ENCODE measurements around the gene LRRC72. TPM values are rescaled to one million over a fixed set of nuclear protein-coding genes. Genes with fewer than 3 reads are reported as not detected.
"Not testable (repeated sequence)": the region's sequence is repeated elsewhere in the genome, so short reads cannot be mapped to it uniquely, and the experiment has no call there.

The LRRC72 gene
- total RNA-seq, 1 experiment from 2014 or later, result not detected

DNA sequence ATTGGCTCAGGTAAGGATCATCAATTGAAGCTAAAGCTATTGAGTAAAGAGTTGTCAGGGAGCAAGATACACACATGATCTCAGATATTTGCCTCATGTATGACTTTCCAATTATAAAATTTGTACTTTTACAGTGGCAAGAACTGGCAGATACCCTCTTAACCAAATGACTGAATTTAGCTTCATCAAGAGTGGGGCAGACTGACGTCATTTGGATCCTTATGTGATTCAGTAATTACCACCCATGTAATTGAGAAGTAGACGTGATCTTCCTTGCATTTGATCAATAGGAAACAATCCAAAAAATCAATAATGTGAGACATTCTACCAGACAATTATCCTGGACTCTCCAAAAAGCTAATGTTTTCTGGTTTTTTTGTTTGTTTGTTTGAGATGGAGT, 8.9 kb downstream of the LRRC72 start:
- POLR2A ChIA-PET, result no interaction called here
- intact Hi-C loops (cut with micrococcal nuclease), result no loop called here
- Mint-ChIP-seq H3K9me3 (ENCODE audit: unreplicated experiment) (no peaks in the 10 kb centered on the region), H3K4me1 (ENCODE audit: insufficient read depth, unreplicated experiment) (no peaks in the 10 kb centered on the region), H3K27me3 (ENCODE audit: insufficient read depth, unreplicated experiment) (peaks cover 15% of the 10 kb centered on the region), H3K27ac (ENCODE audit: low read depth, unreplicated experiment) (no peak overlapping the region), H3K4me3 (ENCODE audit: unreplicated experiment) (no peak overlapping the region), H3K36me3 (ENCODE audit: insufficient read depth, unreplicated experiment) (no peaks in the 10 kb centered on the region)
- no peak for DNase-seq (ENCODE audit: unreplicated experiment)
- BruUV-seq (replicated peaks), result no TSS peak
- TF ChIP-seq, protein P1, sequence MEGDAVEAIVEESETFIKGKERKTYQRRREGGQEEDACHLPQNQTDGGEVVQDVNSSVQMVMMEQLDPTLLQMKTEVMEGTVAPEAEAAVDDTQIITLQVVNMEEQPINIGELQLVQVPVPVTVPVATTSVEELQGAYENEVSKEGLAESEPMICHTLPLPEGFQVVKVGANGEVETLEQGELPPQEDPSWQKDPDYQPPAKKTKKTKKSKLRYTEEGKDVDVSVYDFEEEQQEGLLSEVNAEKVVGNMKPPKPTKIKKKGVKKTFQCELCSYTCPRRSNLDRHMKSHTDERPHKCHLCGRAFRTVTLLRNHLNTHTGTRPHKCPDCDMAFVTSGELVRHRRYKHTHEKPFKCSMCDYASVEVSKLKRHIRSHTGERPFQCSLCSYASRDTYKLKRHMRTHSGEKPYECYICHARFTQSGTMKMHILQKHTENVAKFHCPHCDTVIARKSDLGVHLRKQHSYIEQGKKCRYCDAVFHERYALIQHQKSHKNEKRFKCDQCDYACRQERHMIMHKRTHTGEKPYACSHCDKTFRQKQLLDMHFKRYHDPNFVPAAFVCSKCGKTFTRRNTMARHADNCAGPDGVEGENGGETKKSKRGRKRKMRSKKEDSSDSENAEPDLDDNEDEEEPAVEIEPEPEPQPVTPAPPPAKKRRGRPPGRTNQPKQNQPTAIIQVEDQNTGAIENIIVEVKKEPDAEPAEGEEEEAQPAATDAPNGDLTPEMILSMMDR (IDR thresholded peaks at IDR 0.05; ENCODE audit: unreplicated experiment), result no peak
- CTCF ChIA-PET, result no interaction called here

DNA sequence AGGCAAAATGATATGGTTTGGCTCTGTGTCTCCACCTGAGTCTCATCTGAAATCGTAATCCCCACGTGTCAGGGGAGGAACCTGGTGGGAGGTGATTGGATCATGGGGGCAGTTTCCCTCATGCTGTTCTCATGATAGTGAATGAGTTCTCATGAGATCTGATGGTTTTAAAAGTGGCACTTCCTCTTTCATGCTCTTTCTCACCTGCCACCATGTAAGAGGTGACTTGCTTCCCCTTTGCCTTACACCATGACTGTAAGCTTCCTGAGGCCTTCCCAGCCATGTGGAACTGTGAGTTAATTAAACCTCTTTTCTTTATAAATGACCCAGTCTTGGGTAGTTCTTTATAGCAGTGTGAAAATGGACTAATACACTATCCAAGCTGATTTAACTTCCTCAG, 13.9 kb downstream of the LRRC72 start:
- H3K9me3 Mint-ChIP-seq (ENCODE audit: unreplicated experiment); BruUV-seq (replicated peaks); H3K27ac Mint-ChIP-seq (ENCODE audit: low read depth, unreplicated experiment); intact Hi-C loops (cut with micrococcal nuclease); H3K27me3 Mint-ChIP-seq (ENCODE audit: insufficient read depth, unreplicated experiment); H3K4me3 Mint-ChIP-seq (ENCODE audit: unreplicated experiment); H3K4me1 Mint-ChIP-seq (ENCODE audit: insufficient read depth, unreplicated experiment); POLR2A ChIA-PET; DNase-seq (ENCODE audit: unreplicated experiment); H3K36me3 Mint-ChIP-seq (ENCODE audit: insufficient read depth, unreplicated experiment): not testable (repeated sequence)
- CTCF ChIA-PET, result interaction anchor here (3.8 kb wide), 1 partner anchor 25 kb away, joined by 17 read pairs; no protein-coding TSS in a partner anchor

DNA sequence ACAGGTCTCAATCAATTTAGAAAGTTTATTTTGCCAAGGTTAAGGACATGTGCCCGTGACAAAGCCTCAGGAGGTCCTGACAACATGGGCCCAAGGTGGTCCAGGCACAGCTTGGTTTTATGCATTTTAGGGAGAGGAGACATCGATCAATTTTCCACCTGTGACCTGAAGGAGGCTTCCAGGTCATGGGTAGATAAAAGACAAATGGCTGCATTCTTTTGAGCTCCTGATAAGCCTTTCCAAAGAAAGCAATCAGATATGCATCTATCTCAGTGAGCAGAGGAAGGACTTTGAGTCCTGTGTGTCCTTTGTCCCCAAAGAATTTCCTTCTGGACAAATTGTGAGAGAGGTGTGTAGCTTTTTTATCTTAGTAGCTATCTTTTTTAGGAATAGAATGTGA, 15.8 kb downstream of the LRRC72 start:
- ChIA-PET CTCF (interaction anchor here (0.8 to 3.8 kb wide), 3 partner anchors 8 to 111 kb away, joined by 3 to 17 read pairs (median 3); no protein-coding TSS in a partner anchor), POLR2A (no interaction called here)
- DNase-seq (ENCODE audit: unreplicated experiment), result no peak
- no peak overlapping the region for H3K27ac Mint-ChIP-seq (ENCODE audit: low read depth, unreplicated experiment)
- H3K4me1 Mint-ChIP-seq (ENCODE audit: insufficient read depth, unreplicated experiment), result no peaks in the 10 kb centered on the region
- H3K9me3 Mint-ChIP-seq (ENCODE audit: unreplicated experiment), result no peaks in the 10 kb centered on the region
- H3K4me3 Mint-ChIP-seq (ENCODE audit: unreplicated experiment), result no peak overlapping the region
- no peaks in the 10 kb centered on the region for H3K27me3 Mint-ChIP-seq (ENCODE audit: insufficient read depth, unreplicated experiment)
- no TSS peak for BruUV-seq (replicated peaks)
- no peaks in the 10 kb centered on the region for H3K36me3 Mint-ChIP-seq (ENCODE audit: insufficient read depth, unreplicated experiment)
- intact Hi-C loops (cut with micrococcal nuclease), result no loop called here
- TF ChIP-seq, protein P1 (IDR thresholded peaks at IDR 0.05; ENCODE audit: unreplicated experiment), result no peak

DNA sequence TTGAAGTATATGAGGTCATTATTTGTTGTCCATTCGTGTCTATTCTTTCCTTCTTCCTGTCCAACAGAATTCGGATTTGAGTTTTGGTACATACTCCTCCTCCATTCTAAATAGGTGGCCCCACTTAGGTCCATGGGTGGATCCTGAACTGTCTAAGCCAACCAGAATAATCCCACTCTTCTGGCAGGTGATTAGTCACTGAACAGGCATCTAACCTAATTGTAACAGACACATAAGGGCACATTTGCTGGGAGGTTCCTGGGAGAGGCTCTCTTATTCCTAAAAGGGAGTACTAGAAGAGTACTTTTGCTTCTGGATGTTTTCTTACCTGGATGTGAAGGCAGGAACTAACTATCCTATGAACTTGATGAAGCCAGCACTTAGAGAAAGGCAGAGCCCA, 16.8 kb downstream of the LRRC72 start:
- Mint-ChIP-seq H3K27me3 (ENCODE audit: insufficient read depth, unreplicated experiment) (no peaks in the 10 kb centered on the region), H3K4me1 (ENCODE audit: insufficient read depth, unreplicated experiment) (no peaks in the 10 kb centered on the region), H3K27ac (ENCODE audit: low read depth, unreplicated experiment) (no peak overlapping the region), H3K36me3 (ENCODE audit: insufficient read depth, unreplicated experiment) (no peaks in the 10 kb centered on the region), H3K4me3 (ENCODE audit: unreplicated experiment) (no peak overlapping the region), H3K9me3 (ENCODE audit: unreplicated experiment) (no peaks in the 10 kb centered on the region)
- POLR2A ChIA-PET, result interaction anchor here (0.6 kb wide), 1 partner anchor 17 kb away, joined by 3 read pairs; no protein-coding TSS in a partner anchor
- BruUV-seq (replicated peaks), result no TSS peak
- no peak for DNase-seq (ENCODE audit: unreplicated experiment)
- CTCF ChIA-PET, result interaction anchor here (3.8 kb wide), 1 partner anchor 22 kb away, joined by 17 read pairs; no protein-coding TSS in a partner anchor
- TF ChIP-seq, protein P1 (IDR thresholded peaks at IDR 0.05; ENCODE audit: unreplicated experiment), result no peak
- intact Hi-C loops (cut with micrococcal nuclease), result no loop called here

All from MCF 10A (cell line).